Hepatocyte (in vitro differentiated cells): Measurements from ENCODE around the gene DUOX1. TPM values are rescaled to one million over a fixed set of nuclear protein-coding genes. Genes with fewer than 3 reads are reported as not detected.

Experiments used
- polyA plus RNA-seq: library from polyadenylated mRNA; unstranded; fragments of >200 nt; fragmentation: Nextera tagmentation; extraction: Ambion mirVana; gene quantifications from 2 replicates; pipeline ENCODE4 v1.2.1, GENCODE V29; 2016
- total RNA-seq: library from RNA; depleted of rRNA; stranded (reverse); fragments of >200 nt; gene quantifications from 2 replicates; pipeline ENCODE4 v1.2.3, GENCODE V29; 2014

DUOX1 gene
- total and polyA plus RNA-seq, 2 experiments from 2014 or later: 3.3 to 7.7 TPM

Other genes with a start within 250 kb of the DUOX1 start
- not detected in 2 replicates for gene TERB2, start 173.3 kb upstream of the DUOX1 start, total RNA-seq
- gene TERB2, start 173.3 kb upstream of the DUOX1 start, polyA plus RNA-seq: 0.19 TPM in 1 of 2 replicates, not detected in the other
- 112 and 116 TPM in 2 replicates for gene SORD, start 106.8 kb upstream of the DUOX1 start, total RNA-seq
- gene SORD, start 106.8 kb upstream of the DUOX1 start, polyA plus RNA-seq: 63.0 and 81.8 TPM in 2 replicates
- gene DUOX2, start 15.8 kb upstream of the DUOX1 start, total RNA-seq: 34.2 and 37.4 TPM in 2 replicates
- 21.4 and 25.8 TPM in 2 replicates for gene DUOX2, start 15.8 kb upstream of the DUOX1 start, polyA plus RNA-seq
- gene DUOXA2, start 15.7 kb upstream of the DUOX1 start, total RNA-seq: 13.8 and 24.6 TPM in 2 replicates
- 35.8 and 40.1 TPM in 2 replicates for gene DUOXA2, start 15.7 kb upstream of the DUOX1 start, polyA plus RNA-seq
- gene DUOXA1, start 115 bp upstream of the DUOX1 start, total RNA-seq: 7.5 and 10.9 TPM in 2 replicates
- 6.3 and 15.2 TPM in 2 replicates for gene DUOXA1, start 115 bp upstream of the DUOX1 start, polyA plus RNA-seq
- gene SHF, start 58.0 kb downstream of the DUOX1 start, total RNA-seq: 12.0 and 13.3 TPM in 2 replicates
- 13.9 and 15.0 TPM in 2 replicates for gene SHF, start 58.0 kb downstream of the DUOX1 start, polyA plus RNA-seq
- gene SLC28A2, start 122.2 kb downstream of the DUOX1 start, total RNA-seq: 1.5 and 1.8 TPM in 2 replicates
- 0.29 and 1.5 TPM in 2 replicates for gene SLC28A2, start 122.2 kb downstream of the DUOX1 start, polyA plus RNA-seq
- gene GATM, start 248.6 kb downstream of the DUOX1 start, total RNA-seq: 231 and 268 TPM in 2 replicates
- 64.3 and 87.6 TPM in 2 replicates for gene GATM, start 248.6 kb downstream of the DUOX1 start, polyA plus RNA-seq